ENCODE measurements around the gene PITPNM1.

GRCh38 chr11:67542169-67542568 is 37.0 kb upstream of the PITPNM1 start:
- TF ChIP-seq EZH2 (IDR thresholded peaks at IDR 0.05; ENCODE audit: insufficient read depth, poor library complexity, severe bottlenecking) (no peak), EZH2phosphoT487 (IDR thresholded peaks at IDR 0.05; ENCODE audit: insufficient read depth, low read depth) (no peak)
